Right kidney (tissue), 1 donor: ENCODE results near the gene MARCHF2.

Experiments
- DNase-seq: peaks from one replicate; pipeline ENCODE4 v3.0.0-alpha.2; 2016

The MARCHF2 gene

DNA sequence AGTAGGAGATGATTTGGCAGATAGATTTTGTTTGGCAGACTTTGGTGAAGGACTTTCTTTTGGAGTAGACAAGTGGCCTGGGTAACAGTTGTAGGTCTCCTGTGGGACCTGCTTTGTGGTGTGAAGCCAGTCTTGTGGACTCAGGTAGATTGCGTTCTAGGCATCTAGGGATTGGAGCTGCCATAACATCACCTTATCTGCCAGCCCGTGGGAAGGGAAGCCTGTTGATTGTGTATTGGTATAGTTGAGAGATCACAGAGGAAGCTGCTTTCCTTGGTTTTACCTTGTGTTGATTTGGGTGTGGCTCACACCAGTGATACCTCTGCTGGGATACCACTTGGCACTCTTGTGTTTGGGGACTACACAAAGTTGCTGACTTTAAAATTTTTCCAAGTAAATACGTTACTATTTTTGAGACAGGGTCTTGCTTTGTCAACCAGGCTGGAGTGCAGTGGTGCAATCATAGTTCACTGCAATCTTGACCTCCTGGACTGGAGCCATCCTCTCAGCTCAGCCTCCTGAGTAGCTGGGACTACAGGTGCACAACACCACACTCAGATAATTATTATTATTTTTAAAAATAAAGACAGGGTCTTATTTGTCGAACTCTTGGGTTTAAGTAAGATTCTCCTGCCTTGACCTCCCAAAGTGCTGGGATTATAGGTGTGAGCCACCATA lies 39.5 kb downstream of the MARCHF2 start:
- DNase-seq = no peak

DNA sequence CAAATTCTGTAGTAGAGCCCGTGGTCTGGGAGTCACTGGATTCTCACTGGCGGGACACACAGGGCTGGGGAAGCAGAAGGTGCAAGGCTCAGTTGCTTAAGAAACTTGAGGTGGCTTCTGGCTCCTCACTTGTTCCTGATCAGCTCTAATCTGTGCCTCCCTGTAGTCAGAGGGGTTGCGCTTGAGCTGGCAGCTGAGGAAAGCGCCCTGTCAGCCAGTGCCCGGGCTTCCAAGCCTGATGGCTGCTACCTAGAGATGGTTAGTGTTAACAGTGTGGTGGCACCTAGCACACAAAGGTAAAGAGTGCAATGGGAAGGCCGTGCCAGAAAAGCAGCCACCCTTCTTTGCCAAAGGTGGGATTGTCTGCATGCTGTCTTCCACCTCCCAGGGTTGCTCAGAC lies 40.5 kb downstream of the MARCHF2 start:
- DNase-seq = no peak

DNA sequence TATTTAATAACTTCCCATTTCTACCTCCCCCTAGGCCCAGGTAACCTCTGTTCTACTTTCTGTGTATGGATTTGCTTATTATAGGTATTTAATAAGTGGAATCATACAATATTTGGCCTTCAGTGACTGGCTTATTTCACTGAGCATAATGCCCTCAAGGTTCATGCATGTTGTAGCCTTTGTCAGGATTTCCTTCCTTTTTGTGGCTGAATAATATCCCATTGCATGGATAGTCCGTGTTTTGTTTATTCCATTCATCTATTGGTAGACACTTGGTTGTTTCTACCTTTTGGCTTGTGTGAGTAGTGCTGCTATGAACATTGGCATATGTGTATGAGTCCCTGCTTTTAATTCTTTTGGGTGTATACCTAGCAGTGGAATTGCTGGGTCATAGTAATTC lies 41.1 kb downstream of the MARCHF2 start:
- DNase-seq = no peak

DNA sequence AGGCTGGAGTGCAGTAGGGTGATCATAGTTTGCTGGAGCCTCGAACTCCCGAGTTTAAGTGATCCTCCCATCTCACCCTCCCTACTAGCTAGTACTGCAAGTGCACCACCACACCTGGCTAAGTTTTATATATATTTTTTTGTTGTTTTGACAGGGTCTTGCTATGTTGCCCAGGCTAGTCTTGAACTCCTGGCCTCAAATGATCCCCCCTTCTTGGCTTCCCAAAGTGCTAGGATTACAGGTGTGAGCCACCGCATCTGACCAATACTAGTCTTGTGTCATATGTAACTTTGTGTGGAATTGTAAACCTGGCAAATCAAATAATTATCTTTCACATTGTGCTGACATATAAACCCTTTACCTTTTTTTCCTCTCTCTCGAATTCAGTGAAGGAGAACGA lies 41.9 kb downstream of the MARCHF2 start:
- no peak for DNase-seq

DNA sequence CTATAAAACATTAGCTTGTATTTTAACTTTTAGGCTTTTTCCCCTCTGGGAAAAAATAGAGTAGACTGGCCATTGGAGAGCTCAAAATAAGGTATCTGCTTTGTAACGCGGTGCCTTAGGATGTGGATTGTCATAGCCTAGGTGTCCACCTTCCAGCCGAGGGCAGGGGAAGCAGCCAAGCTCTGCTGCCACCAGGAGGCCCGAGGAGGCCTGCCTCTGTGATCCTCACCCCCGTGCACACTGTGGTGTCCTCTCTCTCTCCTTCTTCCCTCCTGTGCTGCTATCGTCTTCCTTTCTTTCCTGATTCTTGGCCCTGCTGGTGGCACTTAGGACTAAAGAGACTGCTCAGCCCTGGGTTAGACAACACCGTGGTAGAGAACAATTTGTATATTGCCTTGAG lies 43.0 kb downstream of the MARCHF2 start:
- DNase-seq = no peak

DNA sequence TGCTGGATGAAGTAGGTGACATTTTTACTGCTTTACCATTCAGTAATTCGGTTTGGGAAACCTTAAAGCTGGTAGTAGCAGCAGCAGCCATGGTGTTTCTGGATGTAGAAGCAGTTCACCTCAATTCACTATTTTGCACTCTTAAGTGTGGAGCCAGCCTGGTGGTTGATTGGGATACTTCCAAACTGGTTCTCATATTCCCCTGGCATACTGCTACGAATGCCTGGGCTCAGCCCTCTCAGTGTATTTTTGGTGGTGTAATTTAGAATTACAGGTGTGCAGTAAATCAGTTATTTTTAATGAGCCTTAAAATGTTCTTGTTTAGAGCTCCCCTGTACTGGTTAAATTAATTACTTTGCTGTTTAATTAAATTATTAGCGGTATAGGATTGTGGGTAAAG lies 44.1 kb downstream of the MARCHF2 start:
- no peak for DNase-seq

DNA sequence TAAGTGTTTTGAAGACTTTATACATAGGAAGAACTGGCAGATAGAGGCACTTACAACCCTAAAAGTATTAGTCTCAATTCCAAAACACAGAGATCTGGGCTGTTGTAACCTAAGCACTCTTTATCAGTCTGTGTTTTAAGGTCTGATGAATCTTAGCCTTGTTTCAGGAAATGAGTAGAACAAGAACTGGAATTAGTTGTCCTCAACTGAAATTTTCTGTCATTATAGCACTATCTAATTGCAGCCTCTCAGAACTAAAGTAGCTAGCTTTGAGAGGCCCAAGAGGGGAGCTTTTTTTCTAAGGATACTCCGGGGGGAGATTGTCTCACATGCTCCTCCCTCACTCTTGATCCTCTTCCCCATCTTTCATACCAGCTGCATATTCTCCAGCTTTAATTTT lies 44.7 kb downstream of the MARCHF2 start:
- DNase-seq = no peak

DNA sequence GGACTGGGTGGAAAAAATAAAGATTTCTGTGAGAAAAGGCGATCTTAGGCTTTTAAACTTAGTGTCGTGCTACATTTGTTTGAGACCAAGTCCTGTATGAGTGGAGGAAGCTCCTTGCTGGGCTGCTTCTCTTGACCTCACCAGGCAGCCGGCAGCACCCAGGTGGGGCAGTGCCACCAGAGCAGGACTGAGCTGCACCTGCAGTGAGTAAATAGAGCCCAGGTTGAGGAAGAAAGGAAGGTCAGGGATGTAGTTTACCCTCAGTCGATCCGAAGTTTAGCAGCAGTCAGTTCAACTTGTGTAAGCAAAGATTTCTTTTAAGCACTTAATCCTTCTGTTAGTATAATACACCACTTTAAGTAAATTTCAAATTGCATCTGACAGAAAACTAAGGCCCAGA lies 45.3 kb downstream of the MARCHF2 start:
- no peak for DNase-seq

DNA sequence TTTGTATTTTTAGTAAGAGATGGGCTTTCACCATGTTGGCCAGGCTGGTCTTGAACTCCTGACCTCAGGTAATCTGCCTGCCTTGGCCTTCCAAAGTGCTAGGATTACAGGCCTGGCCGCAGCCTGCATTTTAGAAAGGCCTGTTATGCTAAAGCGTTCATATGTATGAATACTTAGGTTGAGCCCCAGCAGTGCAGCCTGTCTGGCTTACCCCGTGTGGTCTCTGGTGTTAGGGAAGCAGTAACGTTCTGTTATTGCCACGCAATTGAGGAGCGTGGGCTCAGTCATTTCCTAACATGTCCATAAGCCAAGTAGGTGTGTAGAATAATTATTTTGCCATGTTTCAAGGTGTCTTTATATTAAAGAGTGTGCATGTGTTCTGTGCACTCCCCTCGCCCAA lies 46.0 kb downstream of the MARCHF2 start:
- no peak for DNase-seq

DNA sequence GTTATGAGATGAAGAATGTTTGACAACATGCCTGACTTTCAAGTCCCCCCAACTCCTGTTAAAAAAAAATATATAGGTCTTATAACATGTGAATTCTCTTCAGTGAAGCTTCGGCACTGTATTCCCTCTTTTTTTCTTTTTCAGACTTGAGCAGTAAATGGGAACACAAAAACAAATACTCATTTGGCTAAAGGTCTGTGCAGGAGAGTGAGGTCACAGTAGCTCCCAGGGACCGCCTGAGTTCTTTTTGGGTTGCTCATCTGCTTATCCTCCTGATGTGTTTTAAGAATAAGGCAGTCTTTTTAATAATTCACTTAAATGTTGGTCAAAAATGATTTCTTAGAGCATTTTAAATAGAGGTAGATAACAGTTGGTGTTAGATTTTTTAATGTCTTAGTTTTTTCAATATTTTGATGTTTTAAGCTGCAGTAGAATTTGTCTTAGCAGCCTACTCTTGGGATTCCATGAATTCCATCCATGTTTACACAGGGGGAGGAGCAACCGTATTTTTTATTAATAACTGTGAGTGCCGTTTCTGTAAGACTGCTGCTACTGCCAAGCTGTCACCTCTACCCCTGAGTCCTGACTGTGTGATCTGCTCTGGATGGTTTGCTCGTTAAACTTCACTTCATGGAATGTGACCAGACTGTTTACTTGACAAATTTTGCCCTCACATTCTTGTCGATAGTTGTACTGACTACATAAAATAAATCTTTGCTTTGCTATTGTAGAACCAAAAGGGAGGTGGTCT lies 46.6 kb downstream of the MARCHF2 start:
- no peak for DNase-seq

DNA sequence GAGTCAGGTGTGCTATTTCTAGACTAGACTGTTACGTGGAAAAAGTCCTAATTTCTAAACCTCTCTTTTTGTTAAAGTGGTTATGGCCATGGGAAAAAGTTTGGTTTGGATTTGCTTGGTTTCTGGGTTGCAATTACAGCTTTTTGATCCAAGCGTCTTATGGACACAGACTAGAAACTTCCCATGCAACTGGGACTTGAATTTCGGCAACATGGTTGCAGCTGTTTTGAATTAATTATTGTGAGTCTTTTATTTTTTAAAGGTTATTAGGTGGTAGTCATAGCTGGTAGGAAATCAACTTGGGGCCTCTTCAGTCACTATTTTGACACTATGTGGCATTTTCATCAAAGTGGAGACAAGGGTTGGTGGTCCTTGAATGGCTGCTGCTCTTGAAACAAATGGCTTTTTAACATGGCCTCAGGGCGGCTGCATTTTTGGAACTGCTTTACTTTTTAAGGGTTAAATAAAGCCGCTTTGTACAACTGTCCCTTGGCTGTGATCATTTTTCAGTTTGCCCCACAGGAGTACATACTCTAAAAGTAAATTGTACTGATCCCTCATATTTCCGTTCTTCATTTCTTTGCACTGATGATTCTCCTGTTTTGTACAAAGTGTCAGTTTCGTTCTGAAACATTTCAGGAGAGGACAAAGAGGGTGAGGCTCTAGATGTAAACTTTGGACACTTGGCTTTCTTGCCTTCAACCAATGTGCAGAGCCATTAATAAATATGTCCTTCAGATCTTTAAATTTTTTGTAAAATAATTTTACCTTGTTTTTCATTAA lies 47.6 kb downstream of the MARCHF2 start:
- DNase-seq = no peak

DNA sequence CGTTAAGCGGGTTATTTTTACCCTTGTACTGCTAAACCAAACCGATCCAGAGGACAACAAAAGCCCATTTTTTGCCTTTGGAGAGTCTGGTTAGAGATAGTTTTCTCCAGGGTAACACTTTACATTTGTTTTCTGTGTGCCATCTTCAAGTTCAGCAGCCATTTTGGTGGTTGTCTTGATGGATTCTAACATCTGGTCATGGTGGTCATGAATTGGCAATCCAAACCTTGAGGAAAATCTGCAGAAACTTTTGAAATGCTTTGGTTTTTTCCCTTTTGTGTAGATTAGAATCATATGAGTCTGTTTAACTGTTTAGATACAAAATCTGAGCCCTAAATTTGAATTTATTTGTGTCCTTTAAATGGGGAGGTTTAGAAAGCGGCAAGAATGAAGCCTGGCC lies 48.3 kb downstream of the MARCHF2 start:
- no peak for DNase-seq

DNA sequence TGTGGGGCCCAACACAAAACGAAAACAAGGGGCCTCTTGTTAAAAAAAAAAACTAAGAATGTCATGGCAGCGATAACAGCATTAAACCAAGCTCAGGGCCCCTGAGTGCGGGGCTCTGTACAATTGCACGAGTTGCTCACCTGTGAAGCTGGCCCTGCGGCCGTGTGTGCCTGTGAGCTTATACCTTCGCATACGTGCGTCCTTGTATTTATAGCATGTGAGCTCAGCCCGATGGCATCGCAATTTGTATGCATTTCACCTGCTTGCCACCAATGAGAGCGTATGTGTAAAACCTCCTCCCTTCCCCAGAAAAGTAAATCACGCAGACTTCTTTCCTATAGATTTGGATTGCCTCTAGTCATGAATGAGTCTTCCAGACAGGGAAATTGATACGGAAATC lies 48.8 kb downstream of the MARCHF2 start:
- no peak for DNase-seq

DNA sequence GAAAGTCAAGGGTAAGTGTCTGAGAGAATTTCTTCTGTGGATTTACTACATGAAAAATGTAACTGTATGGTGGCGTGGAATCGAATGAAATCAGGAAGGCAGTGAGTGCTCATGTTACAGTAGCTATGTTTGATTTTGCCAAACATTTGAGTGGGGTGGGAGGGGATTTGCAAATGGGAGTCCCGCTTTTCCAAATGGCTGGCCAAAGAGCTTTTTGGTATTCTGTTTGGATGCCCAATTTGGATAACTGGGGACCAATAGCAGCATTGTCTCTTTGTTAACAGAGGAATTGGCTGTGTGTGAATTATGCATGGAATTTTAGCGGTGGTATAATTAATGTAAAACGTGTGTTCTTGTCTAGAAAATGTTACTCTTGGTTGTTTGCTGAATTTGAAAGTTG lies 49.5 kb downstream of the MARCHF2 start:
- DNase-seq = no peak

DNA sequence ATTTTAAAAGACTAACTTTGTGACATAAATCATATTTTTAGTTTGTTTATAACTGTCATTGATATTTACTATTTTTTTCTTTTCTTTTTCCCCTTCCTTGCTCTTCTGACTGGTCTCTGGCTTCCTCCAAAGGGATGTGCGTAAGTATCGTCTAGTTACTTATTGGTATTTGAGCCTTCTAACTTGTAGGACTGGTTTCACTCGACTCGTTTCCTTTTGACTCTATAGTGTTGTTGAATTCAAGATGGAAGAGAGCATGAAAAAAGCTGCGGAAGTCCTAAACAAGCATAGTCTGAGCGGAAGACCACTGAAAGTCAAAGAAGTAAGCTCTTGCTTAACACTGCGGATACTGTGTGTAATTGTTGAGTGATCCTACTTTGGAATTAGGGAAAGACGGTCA lies 50.3 kb downstream of the MARCHF2 start:
- DNase-seq = no peak

DNA sequence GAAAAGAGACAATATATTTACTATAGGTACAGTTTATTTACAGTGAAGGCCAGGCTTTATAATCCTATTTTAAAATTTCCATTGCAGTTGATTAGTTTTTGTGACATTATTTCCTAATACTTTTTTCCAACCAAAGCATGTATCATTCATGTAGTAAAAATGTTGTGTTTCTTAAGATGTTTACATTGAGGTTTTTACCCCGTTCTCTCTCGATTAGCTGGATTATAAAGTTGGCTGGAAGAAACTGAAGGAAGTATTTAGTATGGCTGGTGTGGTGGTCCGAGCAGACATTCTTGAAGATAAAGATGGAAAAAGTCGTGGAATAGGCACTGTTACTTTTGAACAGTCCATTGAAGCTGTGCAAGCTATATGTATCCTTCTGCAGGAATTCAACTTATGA lies 52.9 kb downstream of the MARCHF2 start:
- no peak for DNase-seq

DNA sequence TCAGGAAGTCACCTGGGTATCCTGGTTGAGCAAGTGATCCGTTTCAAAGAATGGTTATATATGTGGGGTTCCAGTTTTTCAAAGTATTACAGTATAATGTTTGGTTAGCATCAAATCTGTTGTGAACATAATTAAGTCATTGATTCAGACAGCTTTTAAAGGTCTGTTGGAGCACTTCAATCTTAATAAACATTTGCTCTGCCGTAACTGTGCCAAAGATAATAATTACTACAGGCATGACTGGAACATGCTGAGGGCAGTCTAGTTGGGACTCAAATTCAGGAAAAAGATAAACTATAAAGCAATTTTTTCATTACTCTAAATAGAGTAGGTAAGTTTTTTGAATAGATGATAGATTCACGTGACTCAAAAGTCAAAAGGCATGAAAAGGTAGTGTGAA lies 55.0 kb downstream of the MARCHF2 start:
- DNase-seq = no peak

DNA sequence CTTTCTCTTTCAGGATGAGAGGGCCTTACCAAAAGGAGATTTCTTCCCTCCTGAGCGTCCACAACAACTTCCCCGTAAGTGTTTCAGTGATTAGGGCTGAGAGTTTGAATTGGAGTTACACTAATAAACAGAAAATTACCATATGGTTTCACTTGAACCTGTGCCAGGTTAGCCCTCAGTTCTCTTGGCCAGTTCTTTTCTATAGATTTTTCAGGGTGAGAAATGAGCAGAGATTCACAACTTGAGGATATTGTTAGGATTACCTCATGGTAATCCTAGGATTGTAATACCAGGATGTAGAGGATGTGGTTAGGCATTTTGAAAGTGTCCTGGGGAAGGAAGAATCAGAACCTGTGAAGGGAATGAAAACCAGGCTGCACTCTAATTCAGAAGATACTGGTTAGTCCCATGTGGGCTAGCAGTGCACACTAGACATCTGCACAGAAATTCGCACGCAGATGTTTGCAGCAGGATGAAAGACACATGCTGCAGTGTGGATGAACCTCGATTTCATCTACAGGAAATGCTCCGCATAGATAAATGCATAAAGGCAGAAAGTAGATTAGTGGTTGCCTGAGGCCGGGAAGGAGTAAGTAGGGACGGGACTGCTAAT lies 55.8 kb downstream of the MARCHF2 start:
- no peak for DNase-seq

DNA sequence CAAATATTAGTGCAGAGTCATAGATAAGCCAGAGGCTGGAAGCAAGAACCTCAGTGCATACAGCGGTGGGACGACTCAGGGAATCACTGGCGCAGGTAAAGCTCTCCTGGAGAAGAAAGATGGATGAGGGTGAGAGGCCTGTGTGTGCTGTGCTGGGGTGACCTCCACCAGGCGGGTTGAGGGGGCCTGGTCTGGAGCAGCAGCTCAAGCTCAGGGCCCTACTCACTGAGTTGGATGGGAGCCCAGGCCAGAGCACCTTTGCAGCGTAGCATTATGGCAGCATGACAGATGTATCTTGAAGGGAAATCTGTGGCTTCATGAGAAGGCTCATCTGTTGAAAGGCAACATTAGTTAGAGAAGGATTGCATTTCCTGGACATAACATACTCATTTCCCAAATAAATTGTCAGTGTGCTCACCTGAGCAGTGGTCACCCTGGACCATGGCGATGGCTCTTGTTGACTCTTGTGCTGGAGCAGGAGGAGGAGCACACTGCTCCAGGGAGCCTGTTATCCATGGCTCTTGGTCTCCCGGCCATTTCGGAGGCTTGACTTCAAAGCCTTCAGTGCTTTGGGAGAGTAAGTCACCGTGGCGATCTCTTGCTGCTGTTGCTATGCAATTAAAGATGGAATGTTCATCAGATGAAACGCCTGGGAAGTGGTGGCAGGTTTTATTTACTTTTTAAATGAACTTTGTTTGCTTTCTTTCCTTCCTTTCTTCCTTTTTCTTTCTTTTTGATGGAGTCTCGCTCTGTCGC lies 56.7 kb downstream of the MARCHF2 start:
- DNase-seq = no peak

DNA sequence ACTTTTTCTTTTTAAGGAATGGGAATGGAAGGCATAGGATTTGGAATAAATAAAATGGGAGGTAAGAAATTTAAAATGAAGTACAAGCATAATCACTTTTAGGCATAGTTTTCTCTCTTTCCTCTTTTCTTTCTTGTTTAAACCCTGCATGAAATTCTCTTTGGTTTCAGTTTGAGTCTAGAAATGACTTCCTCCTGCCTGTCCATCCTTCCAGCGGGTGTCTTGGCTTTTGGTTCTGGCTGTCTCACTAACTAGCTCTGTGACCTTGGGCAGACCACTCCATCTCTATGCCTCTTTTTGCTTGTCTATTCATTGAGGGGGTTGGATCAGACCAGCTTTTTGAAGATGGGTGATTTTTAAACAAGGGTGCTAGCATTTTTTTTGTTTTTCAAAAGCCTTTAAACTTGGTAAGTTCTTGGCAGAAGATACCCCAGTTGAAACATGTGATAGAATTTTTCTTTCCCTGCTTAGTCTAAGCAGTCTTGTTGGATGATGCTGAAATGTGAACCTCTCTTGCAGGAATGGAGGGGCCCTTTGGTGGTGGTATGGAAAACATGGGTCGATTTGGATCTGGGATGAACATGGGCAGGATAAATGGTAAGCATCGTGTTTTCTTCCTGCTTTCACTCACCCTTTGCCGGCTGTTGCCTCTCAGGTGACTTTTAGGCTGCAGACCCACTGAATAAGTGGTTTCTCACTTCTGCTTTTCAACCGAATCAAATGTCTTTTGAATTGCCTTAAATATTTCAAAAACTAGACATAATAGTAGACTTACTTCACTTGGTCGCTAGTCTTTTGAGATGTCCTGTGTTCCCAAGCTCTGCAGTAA lies 60.8 kb downstream of the MARCHF2 start:
- no peak for DNase-seq

DNA sequence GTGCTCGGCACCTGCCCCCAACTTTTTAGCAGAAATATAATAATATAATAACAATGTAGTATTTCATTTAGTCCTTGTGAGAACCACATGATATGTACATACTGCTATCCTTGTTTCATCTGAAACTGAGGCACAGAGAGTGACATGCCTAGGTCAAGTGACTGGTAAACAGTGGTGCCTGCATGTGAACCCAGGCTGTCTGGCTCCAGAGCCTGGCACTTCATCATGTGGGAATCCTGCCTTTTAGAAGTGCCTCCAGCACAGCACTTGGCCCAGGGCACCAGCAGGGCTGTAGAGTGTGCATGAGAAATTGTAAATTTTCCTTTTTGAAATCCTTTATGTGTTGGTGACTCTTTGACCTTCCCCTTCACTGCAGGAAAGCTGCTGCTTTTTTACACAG lies 61.9 kb downstream of the MARCHF2 start:
- DNase-seq = no peak
